Kasumi-1 (cell line): ENCODE data around the gene DPP8.
A peak's percentile ranks its signal among the peaks of the same experiment; 100 is the strongest.
"Not testable (repeated sequence)": the region's sequence is repeated elsewhere in the genome, so short reads cannot be mapped to it uniquely, and the experiment has no call there.

Experiments
- DNase-seq, 2 experiments: peaks; one replicate each; lab custom pipeline; 2025; lab: John Stamatoyannopoulos, UW

The DPP8 gene

DNA sequence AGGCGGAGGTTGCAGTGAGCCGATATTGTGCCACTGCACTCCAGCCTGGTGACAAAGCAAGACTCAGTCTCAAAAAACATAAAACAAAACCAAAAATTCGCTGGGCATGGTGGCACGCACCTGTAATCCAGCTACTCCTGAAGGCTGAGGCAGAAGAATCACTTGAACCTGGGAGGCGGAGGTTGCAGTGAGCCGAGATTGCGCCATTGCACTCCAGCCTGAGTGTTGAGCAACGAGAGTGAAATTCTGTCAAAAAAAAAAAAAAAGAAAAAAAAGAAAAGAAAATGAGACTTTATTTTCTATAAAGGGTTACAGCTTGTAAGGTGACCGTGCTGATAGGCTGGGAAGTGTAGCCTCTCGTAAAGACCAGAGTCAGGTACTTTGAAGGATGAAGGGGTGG, 6.7 kb upstream of the DPP8 start:
- no peak for DNase-seq

DNA sequence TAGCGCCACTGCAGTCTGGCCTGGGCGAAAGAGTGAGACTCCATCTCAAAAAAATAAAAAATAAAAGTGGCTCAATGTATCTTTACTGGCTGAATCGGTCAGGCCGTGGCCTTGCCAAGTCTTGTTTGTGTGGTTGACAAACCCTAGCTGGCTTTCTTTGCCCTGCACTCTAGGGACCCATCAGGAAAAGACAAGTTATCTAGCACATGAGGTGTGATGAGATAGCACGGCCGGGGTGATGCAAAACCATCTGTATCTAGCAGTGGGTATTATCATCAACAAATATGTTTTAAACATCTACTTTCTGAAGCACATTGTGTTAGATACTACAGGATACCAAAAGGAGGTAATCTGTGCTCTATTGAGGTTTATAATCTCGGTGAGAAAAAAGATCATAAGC, 3.9 kb upstream of the DPP8 start:
- DNase-seq, result no peak

- no peak for DNase-seq
These were observed 1.3 kb upstream of the DPP8 start for GRCh38 chr15:65518633-65519285.

GRCh38 chr15:65517866-65518207, 348 bp upstream of the DPP8 start:
- DNase-seq, result no peak

DNA sequence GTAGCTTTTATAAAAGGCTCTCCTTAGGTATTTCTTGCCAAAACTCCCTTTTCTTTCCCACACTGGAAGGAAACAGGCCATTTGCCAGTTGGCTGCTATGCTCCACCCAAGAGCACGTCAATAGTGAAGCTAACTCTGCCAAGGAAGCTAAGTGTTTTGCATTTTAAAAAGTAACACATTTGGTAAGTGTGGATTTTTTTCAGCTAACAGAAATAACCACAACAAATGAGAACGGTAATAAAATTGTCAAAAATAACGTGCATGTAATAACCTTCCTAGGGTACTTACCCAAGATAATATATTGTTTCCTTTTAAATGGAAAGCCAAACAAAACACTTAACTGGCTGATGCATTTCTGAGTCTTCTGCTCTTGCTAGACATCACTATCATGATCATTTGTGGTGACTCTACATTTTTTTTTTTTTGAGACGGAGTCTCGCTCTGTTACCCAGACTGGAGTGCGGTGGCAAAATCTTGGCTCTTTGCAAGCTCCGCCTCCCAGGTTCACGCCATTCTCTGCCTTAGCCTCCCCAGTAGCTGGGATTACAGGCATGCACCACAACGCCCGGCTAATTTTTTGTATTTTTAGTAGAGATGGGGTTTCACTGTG, 4.6 kb downstream of the DPP8 start:
- DNase-seq, result no peak

GRCh38 chr15:65512189-65512588, 5.3 kb downstream of the DPP8 start:
- DNase-seq, result no peak

DNA sequence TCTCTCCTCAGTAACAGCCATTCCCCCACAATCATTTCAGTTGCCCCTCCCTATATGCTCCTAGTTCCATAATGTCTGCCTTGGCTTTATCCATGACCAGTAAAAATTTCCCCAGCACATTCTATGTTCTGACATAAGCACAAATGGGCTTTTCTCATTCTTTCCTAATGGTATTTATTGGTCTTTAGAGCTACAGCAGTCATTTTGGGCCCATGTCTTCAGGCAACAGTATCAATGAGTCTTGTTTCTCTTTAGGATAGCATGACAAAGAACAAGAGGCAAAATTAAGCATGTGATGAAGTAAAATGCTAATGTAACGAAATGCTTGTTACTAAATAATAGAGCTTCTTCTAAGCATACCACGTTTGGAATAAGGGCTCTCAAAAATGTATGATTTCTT, 8.2 kb downstream of the DPP8 start:
- DNase-seq, result no peak

GRCh38 chr15:65494076-65494475, 23.4 kb downstream of the DPP8 start:
- no peak for DNase-seq

- no peak for DNase-seq
These were observed 32.6 kb downstream of the DPP8 start for GRCh38 chr15:65484876-65485275.

- DNase-seq, result no peak
These were observed 40.6 kb downstream of the DPP8 start for GRCh38 chr15:65476903-65477302.

DNA sequence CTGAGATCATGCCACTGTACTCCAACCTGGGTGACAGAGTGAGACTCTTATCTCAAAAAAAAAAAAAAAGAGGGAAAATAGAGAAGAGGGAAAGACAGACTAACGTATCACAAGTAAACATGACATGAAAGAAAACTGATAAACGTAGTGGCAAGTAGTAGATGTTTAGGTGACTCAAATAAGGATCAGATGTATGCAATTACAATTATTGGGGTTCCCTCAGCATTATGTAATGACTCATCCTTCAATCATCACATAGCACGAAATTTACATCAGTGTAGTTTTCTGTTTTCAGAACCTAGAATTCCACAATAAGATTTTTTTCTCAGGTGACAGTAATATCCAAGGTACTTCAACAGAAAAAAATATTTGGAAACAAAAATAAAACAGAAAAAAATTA, 46.6 kb downstream of the DPP8 start:
- no peak for DNase-seq

GRCh38 chr15:65468229-65468909, 49.1 kb downstream of the DPP8 start:
- DNase-seq, result no peak

- no peak for DNase-seq
These were observed 50.6 kb downstream of the DPP8 start for GRCh38 chr15:65466901-65467300.

- DNase-seq, result not testable (repeated sequence)
These were observed 54.4 kb downstream of the DPP8 start for GRCh38 chr15:65463096-65463495.

DNA sequence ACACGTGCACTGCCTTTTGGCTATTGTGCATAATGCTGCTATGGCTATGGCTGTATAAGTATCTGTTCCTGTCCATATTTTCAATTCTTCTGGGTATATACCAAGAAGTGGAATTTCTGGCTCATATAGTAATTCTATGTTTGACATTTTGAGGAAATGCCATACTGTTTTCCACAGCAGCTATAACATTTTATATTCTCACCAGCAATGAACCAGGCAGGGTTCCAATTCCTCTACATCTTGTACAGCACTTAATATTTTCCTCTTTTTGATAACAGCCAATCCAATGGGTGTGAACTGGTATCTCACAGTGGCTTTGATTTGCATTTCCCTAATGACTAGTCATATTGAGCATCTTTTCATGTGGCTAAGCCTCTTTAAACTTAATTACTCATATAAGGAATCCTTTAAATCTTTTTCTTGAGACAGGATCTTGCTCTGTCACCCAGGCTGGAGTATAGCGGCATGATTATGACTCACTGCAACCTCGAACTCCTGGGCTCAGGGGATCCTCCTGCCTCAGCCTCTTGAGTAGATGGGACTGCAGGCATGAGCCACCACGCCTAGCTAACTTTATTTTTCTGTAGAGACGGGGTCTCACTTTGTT, 56.6 kb downstream of the DPP8 start:
- DNase-seq, result no peak

DNA sequence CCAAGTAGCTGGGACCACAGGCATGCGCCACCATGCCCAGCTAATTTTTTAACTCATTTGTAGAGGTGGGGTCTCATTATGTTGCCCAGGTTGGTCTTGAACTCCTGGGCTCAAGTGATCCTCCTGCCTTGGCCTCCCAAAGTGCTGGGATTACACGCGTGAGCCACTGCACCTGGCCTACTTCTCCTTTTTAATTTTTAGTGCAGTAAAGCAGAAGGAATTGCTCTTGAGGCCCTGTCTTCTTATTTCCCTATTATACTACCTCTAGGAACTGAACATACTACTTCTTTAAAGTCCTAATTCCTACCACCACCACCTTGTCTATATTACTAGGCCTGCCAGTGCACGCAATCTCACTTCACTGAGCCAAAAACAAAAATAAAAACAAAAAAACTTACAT, 62.2 kb downstream of the DPP8 start:
- peak; percentile 44 to 67 for DNase-seq

DNA sequence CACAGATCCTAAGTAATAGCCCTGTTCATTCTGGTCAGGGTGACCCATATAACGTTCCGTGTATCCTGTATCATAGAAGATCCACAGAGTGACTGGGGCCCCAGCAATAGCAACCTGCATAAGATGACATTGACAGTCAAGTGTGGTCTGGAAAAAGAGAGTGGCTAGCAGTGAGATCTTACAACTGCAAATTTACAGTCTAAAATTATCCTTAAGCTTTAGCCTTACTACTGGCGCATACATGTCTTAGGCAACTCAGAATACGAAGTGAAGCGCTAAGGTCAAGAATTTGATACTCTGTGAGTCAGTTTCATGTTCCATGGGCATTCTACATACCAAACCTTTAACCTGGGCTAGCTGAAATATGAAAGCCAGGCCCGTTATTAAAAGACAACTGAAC, 65.5 kb downstream of the DPP8 start:
- DNase-seq, result no peak

- no peak for DNase-seq
These were observed 66.9 kb downstream of the DPP8 start for GRCh38 chr15:65450556-65450955.

GRCh38 chr15:65447145-65447544, 70.3 kb downstream of the DPP8 start:
- no peak for DNase-seq

GRCh38 chr15:65434201-65434600, 83.3 kb downstream of the DPP8 start:
- DNase-seq, result no peak

DNA sequence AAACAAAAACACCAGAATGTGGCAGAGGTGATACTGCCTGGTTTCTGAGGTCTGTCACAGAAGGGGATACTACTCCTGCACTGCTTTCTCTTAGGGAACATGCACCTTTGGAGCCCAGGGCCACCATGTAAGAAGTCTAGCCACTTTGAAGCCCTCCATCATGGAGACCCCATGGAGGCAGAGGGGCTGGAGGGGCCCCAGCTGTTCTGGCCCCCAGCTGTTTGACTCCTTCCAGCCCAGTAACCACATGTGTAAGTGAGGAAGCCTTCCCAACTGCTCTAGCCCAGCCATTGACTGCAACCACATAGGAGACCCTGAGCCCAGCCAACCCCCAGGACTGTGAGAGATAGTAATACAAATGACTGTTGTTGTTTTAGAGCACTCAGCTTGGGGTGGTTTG, 85.8 kb downstream of the DPP8 start:
- DNase-seq, result no peak

GRCh38 chr15:65426216-65426853, 91.2 kb downstream of the DPP8 start:
- DNase-seq, result no peak

DNA sequence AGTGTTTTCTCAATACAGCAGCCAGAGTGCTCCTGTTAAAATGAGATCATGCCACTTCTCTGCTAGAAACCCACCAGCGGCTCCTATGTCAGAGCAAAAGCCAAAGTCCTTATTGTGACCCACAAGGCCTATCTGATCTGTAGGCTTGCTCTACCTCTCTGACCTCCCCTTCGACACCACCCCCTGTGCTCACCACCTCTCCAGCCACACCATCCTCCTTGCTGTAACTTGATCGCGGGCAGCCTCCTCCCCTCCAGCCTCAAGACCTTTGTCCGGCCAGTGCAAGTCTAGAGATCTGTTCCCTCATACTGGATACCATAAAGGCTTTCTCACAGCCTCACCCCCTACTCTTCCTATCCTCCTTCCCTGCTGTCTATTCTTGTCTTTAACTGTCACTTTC, 92.8 kb downstream of the DPP8 start:
- no peak for DNase-seq
